Right ventricle myocardium superior (tissue), 1 donor: ENCODE results near the gene CD28. TPM values are rescaled to one million over a fixed set of nuclear protein-coding genes. Genes with fewer than 3 reads are reported as not detected.
"Not testable (repeated sequence)": the region's sequence is repeated elsewhere in the genome, so short reads cannot be mapped to it uniquely, and the experiment has no call there.

Experiments
- ATAC-seq: fragments of 200-7000 bp; cut with Tn5 transposase; one replicate; pipeline ENCODE4 v1.9.1; 2020; ENCODE audit warnings: mild to moderate bottlenecking; ENCODE audit not compliant: poor library complexity
- DNase-seq: peaks from one replicate; pipeline ENCODE4 v3.0.0-alpha.2; 2020
- intact Hi-C: fragments of 100-400 bp; cut with DNase I; formaldehyde crosslinking; loops from one replicate; pipeline ENCODE4 v1.11.2; 2022
- total RNA-seq: library from RNA; stranded (reverse); fragmentation: NEBNext Ultra II Directional; extraction: Animal tissue kit (Norgen Biotek cat#: 25700); gene quantifications from one replicate; pipeline ENCODE4 v1.2.1, GENCODE V29; 2021
- donor health status: DM: no; HTN: yes; CAD: no; lungs with severe emphysema.

Gene CD28
- total RNA-seq, 1 donor from 2014 or later: 0.75 TPM

GRCh38 chr2:203763241-203763937 lies 57.0 kb downstream of the CD28 start:
- intact Hi-C loops: no loop called here
- ATAC-seq (peak; percentile 27), DNase-seq (no peak)

- ATAC-seq (no peak), DNase-seq (no peak)
- intact Hi-C loops: no loop called here
Observed at GRCh38 chr2:203763938-203764664, 57.7 kb downstream of the CD28 start.

- intact Hi-C loops: no loop called here
- ATAC-seq: no peak
- DNase-seq: no peak
Observed at GRCh38 chr2:203772456-203773165, 66.2 kb downstream of the CD28 start.

DNA sequence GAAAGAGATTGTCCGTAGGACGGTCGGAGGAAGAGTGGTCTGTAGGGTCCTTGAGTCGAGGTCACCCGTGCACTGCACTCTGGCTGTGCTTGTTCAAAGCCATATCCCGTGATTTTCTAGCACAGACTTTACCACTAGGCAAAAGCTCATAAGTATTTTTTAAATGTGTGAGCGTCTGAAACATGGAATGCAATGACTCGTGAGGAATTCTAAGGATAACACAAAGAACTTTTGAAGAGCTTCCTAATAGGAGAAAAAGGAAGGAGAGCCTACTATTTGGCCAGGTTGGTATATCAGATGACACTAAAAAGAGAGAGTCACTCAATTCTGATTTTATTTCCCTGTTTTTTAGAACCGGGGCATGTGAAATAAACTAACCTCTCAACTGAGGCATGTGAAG lies 68.3 kb downstream of the CD28 start:
- no peak for DNase-seq
- intact Hi-C loops: no loop called here
- ATAC-seq: no peak

- no peak for ATAC-seq
- DNase-seq: no peak
- intact Hi-C loops: no loop called here
Observed at GRCh38 chr2:203775684-203776083, 69.2 kb downstream of the CD28 start.

- DNase-seq: no peak
- no peak for ATAC-seq
- intact Hi-C loops: no loop called here
Observed at GRCh38 chr2:203777030-203777429, 70.6 kb downstream of the CD28 start.

- ATAC-seq, intact Hi-C loops, DNase-seq: not testable (repeated sequence)
Observed at GRCh38 chr2:203779477-203780073, 73.1 kb downstream of the CD28 start.

GRCh38 chr2:203780231-203780630 lies 73.8 kb downstream of the CD28 start:
- intact Hi-C loops: no loop called here
- ATAC-seq (no peak), DNase-seq (no peak)

- ATAC-seq (no peak), DNase-seq (no peak)
- intact Hi-C loops: no loop called here
Observed at GRCh38 chr2:203781151-203781550, 74.7 kb downstream of the CD28 start.

- DNase-seq (no peak), ATAC-seq (peak; percentile 63)
- intact Hi-C loops: no loop called here
Observed at GRCh38 chr2:203782262-203782976, 76.0 kb downstream of the CD28 start.

GRCh38 chr2:203783496-203784203 lies 77.2 kb downstream of the CD28 start:
- intact Hi-C loops: no loop called here
- no peak for ATAC-seq
- DNase-seq: no peak

DNA sequence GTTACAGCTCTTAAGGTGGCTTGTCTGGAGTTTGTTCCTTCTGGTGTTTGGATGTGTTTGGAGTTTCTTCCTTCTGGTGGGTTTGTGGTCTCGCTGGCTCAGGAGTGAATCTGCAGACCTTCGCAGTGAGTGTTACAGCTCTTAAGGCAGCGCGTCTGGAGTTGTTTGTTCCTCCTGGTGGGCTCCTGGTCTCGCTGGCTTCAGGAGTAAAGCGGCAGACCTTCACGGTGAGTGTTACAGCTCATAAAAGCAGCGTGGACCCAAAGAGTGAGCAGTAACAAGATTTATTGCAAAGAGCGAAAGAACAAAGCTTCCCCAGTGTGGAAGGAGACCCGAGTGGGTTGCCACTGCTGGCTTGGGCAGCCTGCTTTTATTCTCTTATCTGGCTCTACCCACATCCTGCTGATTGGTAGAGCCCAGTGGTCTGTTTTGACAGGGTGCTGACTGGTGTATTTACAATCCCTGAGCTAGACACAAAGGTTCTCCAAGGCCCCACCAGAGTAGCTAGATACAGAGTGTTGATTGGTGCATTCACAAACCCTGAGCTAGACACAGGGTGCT lies 78.4 kb downstream of the CD28 start:
- DNase-seq, intact Hi-C loops, ATAC-seq: not testable (repeated sequence)

GRCh38 chr2:203785391-203786110 lies 79.1 kb downstream of the CD28 start:
- ATAC-seq, DNase-seq, intact Hi-C loops: not testable (repeated sequence)

- intact Hi-C loops: no loop called here
- ATAC-seq (peak; percentile 85), DNase-seq (no peak)
Observed at GRCh38 chr2:203786549-203787351, 80.3 kb downstream of the CD28 start.

- intact Hi-C loops: no loop called here
- peak; percentile 23 for ATAC-seq
- DNase-seq: no peak
Observed at GRCh38 chr2:203787979-203788378, 81.5 kb downstream of the CD28 start.
